Suppressor macrophage treated with lipopolysaccharide for 4 hours (primary cell): ENCODE measurements around the gene CD151.

Experiments
- DNase-seq: peaks from one replicate; pipeline ENCODE4 v3.0.0-alpha.2; 2020

The CD151 gene

GRCh38 chr11:859394-860131 lies 26.8 kb downstream of the CD151 start:
- no peak for DNase-seq

DNA sequence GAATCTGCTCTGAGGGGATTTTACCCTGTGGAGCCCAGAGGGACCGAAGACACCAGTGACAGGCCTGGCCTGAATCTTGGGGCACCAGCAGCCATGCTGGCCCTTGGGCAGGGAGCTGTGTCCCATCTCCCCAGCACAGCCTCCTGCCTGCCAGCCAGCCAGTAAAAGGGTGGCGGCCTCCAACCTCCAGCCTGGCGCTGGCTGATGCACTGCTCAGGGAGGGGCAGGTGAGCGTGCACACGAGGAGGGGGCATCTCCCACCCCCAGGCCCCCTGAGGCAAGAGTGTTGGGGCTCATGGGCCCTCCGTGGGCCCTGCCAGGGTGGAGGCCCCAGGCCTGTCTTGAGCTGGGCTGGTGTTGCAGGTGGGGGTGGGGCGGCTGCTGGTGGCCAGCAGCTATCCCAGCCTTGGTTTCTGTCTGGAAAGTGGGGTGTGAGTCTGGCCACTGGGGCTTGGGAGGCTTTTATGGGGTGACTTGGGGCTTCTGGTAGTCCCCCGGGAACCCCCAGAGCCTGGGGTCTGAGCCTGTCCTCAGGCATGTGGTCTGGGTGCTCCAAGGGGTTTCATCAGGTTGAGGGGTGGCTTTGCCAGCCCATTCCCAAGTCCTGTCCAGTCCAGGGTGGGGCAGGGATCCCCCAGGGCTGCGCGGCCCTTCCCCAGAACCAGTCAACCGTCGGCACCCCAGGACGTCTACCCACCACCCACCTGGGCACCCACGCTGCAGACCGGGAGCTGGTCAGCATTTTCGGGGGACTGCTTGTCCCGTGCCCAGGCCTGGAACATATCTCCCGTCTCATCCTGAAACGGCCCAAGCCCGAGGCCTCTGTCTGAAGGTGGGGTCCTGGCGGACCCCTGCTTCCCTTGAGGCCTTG lies 27.7 kb downstream of the CD151 start:
- no peak for DNase-seq

DNA sequence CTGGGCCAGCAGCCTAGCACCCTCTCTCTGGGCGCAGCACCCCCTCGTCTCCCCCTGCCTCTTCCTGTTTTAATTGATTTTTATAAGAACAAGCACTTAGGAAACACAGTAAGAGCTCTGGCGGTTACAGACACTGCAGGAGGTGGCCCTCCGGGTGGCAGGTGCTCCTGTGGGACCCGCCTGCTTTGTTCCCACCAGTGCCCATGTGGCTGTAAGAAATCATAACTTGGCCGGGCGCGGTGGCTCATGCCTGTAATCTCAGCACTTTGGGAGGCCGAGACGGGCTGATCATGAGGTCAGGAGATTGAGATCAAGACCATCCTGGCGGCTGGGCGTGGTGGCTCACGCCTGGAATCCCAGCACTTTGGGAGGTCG lies 28.3 kb downstream of the CD151 start:
- no peak for DNase-seq

GRCh38 chr11:862081-862661 lies 29.4 kb downstream of the CD151 start:
- no peak for DNase-seq

- no peak for DNase-seq
These were observed 29.9 kb downstream of the CD151 start for GRCh38 chr11:862696-863022.

- DNase-seq: no peak
These were observed 30.5 kb downstream of the CD151 start for GRCh38 chr11:863023-863909.

DNA sequence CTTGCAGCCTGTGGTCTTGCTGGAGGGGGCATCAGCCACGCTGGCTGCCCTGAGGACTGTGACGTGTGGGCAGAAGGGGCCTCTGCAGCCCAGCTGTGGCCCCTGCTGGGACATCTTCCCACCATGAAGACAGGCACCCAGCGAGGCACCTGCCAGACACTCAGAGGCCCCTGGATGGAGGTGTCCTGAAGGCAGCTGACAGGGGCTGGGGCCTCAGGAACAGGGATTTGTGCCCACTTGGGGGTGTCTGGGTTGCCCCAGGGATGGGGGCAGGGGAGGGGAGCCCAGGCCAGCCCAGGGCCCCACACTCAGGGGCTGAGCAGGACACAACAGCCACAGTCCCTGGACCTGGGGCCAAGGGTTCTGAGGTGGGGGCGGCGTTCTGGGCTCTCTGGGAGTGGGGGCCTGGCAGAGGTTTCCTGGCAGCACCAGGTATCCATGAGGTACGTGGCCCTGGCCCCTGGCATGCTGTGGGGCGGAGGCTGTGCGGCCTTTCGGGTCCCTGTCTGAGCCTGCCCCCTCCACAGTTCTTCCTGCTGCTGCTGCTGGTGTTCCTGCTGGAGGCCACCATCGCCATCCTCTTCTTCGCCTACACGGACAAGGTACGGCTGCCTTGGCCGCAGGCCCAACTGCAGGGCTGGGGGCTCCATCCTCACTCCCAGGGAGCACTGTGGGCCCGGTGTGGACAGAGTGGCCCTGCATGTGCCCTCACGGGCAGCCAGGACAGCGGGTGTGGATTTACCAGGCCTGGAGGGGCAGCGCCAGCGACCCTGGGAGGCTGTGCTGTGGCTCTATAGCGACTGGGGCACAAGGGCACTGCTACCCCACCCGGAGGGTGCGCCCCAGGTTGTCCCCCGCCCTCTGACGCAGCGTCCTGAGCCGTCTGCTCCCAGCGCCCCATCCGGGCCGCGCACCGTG lies 31.4 kb downstream of the CD151 start:
- no peak for DNase-seq

GRCh38 chr11:864898-865297 lies 32.1 kb downstream of the CD151 start:
- DNase-seq: no peak

DNA sequence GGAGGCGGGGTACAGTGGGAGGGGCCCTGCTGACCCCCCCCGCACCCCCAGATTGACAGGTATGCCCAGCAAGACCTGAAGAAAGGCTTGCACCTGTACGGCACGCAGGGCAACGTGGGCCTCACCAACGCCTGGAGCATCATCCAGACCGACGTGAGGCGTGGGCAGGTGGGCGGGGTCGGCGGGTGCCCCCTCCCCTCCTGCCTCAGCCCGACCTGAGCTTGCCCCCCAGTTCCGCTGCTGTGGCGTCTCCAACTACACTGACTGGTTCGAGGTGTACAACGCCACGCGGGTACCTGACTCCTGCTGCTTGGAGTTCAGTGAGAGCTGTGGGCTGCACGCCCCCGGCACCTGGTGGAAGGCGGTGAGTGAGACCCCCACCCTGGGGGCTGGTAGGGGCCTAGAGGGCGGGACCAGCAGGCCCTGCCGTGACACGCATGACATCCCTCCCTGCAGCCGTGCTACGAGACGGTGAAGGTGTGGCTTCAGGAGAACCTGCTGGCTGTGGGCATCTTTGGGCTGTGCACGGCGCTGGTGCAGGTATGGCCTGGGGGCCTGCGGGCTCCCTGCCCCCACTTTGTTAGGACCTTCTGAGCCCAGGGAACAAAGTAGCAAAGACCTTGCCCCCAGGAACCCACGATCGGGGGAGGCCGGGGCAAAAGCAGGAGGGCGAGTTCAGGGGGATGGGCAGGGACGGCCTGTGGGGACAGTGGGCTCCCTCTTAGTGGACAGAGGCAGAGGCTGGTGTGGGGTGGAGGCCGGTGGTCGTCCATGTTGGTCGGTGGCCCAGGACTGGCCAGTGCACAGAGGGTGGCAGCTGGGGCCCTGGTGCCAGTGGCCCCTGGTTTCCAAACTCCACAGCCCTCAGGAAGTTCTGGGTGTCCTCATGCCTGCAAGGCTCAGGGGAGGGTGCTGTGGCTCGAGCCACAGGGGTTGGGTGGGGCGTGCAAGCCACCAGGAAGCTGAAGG lies 33.0 kb downstream of the CD151 start:
- DNase-seq: no peak

DNA sequence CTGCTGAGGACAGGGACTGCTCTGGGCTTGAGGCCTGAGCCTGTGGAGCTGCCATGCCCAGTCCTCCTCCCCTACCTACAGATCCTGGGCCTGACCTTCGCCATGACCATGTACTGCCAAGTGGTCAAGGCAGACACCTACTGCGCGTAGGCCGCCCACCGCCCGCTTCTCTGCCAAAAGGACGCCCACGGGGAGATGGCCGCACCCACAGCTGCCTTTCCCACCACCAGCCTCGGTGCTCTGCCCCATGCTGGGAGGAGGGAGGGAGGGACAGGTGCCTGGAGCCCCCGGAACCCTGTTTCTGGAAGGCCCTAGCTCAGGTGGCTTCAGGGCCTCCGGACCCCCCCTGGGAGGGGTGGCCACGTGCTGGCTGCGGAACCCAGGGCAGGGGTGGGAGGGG lies 33.7 kb downstream of the CD151 start:
- DNase-seq: no peak

GRCh38 chr11:867856-868358 lies 35.2 kb downstream of the CD151 start:
- DNase-seq: no peak

DNA sequence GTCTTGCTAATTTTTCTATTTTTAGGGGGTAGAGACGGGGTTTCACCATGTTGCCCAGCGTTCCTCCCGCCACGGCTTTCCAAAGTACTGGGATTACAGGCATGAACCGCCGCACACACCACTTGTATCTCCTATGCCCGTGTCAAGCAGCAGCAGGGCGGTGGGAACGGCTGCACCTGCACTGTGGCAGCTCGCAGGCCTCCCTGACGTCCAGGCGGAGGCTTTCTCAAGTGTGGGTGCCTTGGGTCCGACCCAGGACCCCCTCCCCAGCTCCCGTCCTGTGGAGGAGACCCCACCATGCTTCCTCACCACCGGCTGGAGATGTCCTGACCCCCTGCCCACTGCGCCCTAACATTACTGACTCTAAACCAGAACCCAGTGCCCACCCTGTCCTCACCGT lies 35.6 kb downstream of the CD151 start:
- no peak for DNase-seq

- no peak for DNase-seq
These were observed 36.0 kb downstream of the CD151 start for GRCh38 chr11:868802-869201.

GRCh38 chr11:869399-870126 lies 36.8 kb downstream of the CD151 start:
- DNase-seq: no peak

DNA sequence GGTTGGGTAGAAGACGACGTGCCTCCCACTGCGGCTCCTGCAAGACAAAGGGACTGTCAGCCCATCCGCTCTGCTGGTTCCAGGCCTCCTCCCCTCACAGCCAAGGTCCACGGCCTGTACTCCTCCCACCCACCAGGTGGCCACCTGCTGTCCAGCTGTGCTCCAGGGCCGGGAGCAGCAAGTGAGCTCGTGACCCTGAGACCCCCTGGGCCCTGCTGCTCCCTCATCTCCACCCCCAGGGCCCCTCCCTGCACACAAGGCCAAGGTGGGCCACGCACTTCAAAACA lies 37.3 kb downstream of the CD151 start:
- no peak for DNase-seq

- no peak for DNase-seq
These were observed 37.7 kb downstream of the CD151 start for GRCh38 chr11:870418-870817.

DNA sequence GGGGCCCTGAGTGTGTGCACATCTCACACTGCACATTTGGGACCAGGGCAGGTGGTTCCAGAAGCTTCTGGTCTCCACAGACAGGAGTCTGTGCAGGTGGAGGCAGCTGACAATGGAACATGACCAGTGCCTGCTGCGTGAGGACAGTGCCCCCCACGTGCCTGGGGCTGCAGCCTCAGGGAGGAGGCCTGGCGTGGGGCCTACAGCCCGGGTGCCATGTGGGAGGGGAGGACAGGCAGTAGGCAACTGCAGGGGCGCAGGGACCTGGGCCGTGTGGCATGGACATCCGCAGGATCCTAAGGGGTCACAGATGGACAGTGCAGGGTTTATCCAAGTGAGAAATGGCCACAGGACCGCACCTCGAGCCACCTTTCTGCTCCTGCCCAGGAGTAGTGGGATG lies 38.7 kb downstream of the CD151 start:
- DNase-seq: no peak

DNA sequence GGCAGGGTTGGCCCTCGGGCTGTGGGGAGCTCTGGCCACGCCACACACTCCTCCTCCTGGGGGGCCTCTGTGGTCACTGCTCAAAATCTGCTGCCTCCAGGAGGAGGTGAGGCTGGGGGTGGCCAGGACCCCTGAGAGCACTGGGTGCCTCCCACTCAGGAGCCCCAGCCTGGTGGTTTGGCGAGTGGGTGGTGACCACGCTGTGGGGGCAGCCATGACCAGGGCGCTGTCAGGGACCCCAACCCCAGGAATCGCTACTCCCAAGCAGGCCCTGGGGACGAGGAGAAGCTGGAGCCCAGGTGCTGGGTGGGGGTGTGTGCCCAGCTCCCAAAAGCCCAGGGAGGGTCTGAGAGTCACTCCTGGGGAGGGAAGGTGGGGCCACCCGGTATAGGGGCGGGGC lies 40.0 kb downstream of the CD151 start:
- no peak for DNase-seq

DNA sequence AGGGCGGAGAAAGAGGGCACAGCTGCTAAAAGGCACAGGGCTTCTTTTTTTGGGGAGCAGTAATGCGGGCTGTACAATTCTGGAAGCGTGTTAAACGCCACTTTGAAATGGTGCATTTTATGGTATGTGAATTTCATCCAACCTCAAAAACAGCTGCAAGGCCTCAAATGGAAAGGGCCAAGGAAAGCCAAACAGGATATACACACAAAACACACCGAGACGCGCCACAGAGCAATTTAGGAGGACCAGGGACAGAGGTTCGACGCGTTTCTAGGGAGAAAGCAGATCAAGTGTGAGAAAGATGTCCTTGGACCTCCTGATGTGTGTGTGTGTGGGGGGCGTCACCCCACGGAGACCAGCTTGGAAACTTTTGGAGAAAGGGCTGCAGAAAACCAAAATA lies 41.0 kb downstream of the CD151 start:
- DNase-seq: no peak

- DNase-seq: no peak
These were observed 42.5 kb downstream of the CD151 start for GRCh38 chr11:875203-875602.
